HepG2 (cell line): ENCODE results near the gene LRP5. TPM values are rescaled to one million over a fixed set of nuclear protein-coding genes. Genes with fewer than 3 reads are reported as not detected.
A peak's percentile ranks its signal among the peaks of the same experiment; 100 is the strongest.

Source experiments
- ATAD3A ChIP-seq: sonication (generic); formaldehyde crosslinking; IDR thresholded peaks from 2 replicates; pipeline ENCODE4 v1.4.0; 2020; ENCODE audit warnings: missing genetic modification reagents
- CENPX ChIP-seq: sonication (generic); formaldehyde crosslinking; IDR thresholded peaks from 2 replicates; pipeline ENCODE4 v1.9.0; 2021; ENCODE audit warnings: mild to moderate bottlenecking, missing genetic modification reagents, moderate library complexity
- CTCF ChIP-seq: sonication (generic); formaldehyde crosslinking; IDR thresholded peaks from 2 replicates; pipeline ENCODE4 v1.5.0; 2020; ENCODE audit warnings: mild to moderate bottlenecking, missing genetic modification reagents, moderate library complexity
- FOXK1 ChIP-seq: sonication (generic); formaldehyde crosslinking; IDR thresholded peaks from 2 replicates; pipeline ENCODE4 v1.4.0; 2020; ENCODE audit warnings: low read depth, missing genetic modification reagents, borderline replicate concordance
- GFI1 ChIP-seq: sonication (generic); formaldehyde crosslinking; IDR thresholded peaks from 2 replicates; pipeline ENCODE4 v1.5.0; 2020; ENCODE audit warnings: missing genetic modification reagents, mild to moderate bottlenecking, borderline replicate concordance
- GTF3A ChIP-seq: sonication (generic); formaldehyde crosslinking; conservative IDR thresholded peaks from 2 replicates; pipeline ENCODE4 v1.4.0; 2020; ENCODE audit warnings: mild to moderate bottlenecking, missing genetic modification reagents
- HINFP ChIP-seq: sonication (generic); formaldehyde crosslinking; IDR thresholded peaks from 2 replicates; pipeline ENCODE4 v1.4.0; 2020; ENCODE audit warnings: low read depth, mild to moderate bottlenecking, missing genetic modification reagents
- HNRNPL ChIP-seq: fragments of 200-400 bp; formaldehyde crosslinking; IDR thresholded peaks from 2 replicates; pipeline ENCODE4 v1.6.1; 2017; ENCODE audit warnings: mild to moderate bottlenecking, low read depth, low read length
- KLF16 ChIP-seq, 2 experiments: sonication (generic) in 1 of 2; formaldehyde crosslinking in 1 of 2; IDR thresholded peaks; 2 replicates each; pipeline versions ENCODE4 v1.6.1 to v1.8.0; 2016 to 2023; ENCODE audit warnings: missing genetic modification reagents in 2 of 2, missing compliant biosample characterization in 1 of 2
- PRDM15 ChIP-seq: sonication (generic); formaldehyde crosslinking; IDR thresholded peaks from 2 replicates; pipeline ENCODE4 v1.4.0; 2020; ENCODE audit warnings: missing genetic modification reagents
- RFX3 ChIP-seq: IDR thresholded peaks from 2 replicates; pipeline ENCODE4 v1.6.1; 2016; ENCODE audit warnings: missing biosample characterization, missing genetic modification reagents
- RFXANK ChIP-seq: IDR thresholded peaks from 2 replicates; pipeline ENCODE4 v1.6.1; 2016
- SIX4 ChIP-seq: sonication (generic); formaldehyde crosslinking; IDR thresholded peaks from 2 replicates; pipeline ENCODE4 v1.4.0; 2020; ENCODE audit warnings: missing genetic modification reagents
- TCF12 ChIP-seq, 2 experiments: fragments of 450-650 bp in 1 of 2; sonication (generic) in 1 of 2; formaldehyde crosslinking in 1 of 2; IDR thresholded peaks; 2 replicates each; pipeline versions ENCODE4 v1.6.1 to v1.8.0; 2017 to 2022; ENCODE audit warnings: antibody characterized with exemption in 1 of 2, mild to moderate bottlenecking in 1 of 2, missing genetic modification reagents in 1 of 2, moderate library complexity in 1 of 2
- ZBTB34 ChIP-seq: sonication (generic); formaldehyde crosslinking; IDR thresholded peaks from 2 replicates; pipeline ENCODE4 v1.8.0; 2022; ENCODE audit warnings: mild to moderate bottlenecking, missing genetic modification reagents
- ZFX ChIP-seq: sonication (generic); formaldehyde crosslinking; IDR thresholded peaks from 2 replicates; pipeline ENCODE4 v1.4.0; 2020; ENCODE audit warnings: mild to moderate bottlenecking, low read depth, missing genetic modification reagents, moderate library complexity
- ZNF761 ChIP-seq: sonication (generic); formaldehyde crosslinking; conservative IDR thresholded peaks from 2 replicates; pipeline ENCODE4 v1.4.0; 2020; ENCODE audit warnings: mild to moderate bottlenecking, missing genetic modification reagents
- ZNF776 ChIP-seq: sonication (generic); formaldehyde crosslinking; IDR thresholded peaks from 2 replicates; pipeline ENCODE4 v1.4.0; 2020; ENCODE audit warnings: mild to moderate bottlenecking, missing genetic modification reagents
- polyA plus RNA-seq, 8 experiments: library from polyadenylated mRNA; depleted of rRNA in 3 of 8; stranded (reverse) in 7 of 8; unstranded in 1 of 8; fragments of >200 nt; fragmentation: Illumina TruSeq in 4 of 8; extraction: Trizol in 4 of 8; gene quantifications; 2 replicates each; pipeline versions ENCODE4 v1.2.1 to v1.2.3, GENCODE V29; 2011 to 2016; ENCODE audit warnings: low read depth in 4 of 8, missing spikeins in 1 of 8, mixed read lengths in 1 of 8; ENCODE audit not compliant: insufficient read depth in 1 of 8
- total RNA-seq, 5 experiments: library from RNA; depleted of rRNA; stranded (reverse); fragments of >200 nt; fragmentation: Illumina TruSeq; extraction: Trizol; gene quantifications; 2 replicates each; pipeline ENCODE4 v1.2.3, GENCODE V29; 2016; ENCODE audit warnings: low read depth in 1 of 5

LRP5 gene
- total and polyA plus RNA-seq, 2 of the 13 experiments (the other 11 are each of a cell fraction or from before 2014, with no cell fraction given), result 40.4 to 64.0 TPM

- TF ChIP-seq SIX4 (CRISPR knock-in tag) (0 out of 2 replicates have a peak, but pooled peaks have one; percentile 50), RFX3 (no peak), HINFP (no peak), RFXANK (CRISPR knock-in tag) (0 out of 2 replicates have a peak, but pooled peaks have one; percentile 90), ZNF761 (no peak), ZBTB34 (no peak), FOXK1 (CRISPR knock-in tag) (peak; percentile 65; the same call in 1 of the 2 replicates), HNRNPL (no peak), ZFX (no peak; the same call in 1 of the 2 replicates), GFI1 (CRISPR knock-in tag) (no peak), TCF12 (IDR thresholded peaks at IDR 0.05) (no peak), TCF12 (CRISPR knock-in tag; IDR thresholded peaks at IDR 0.05) (no peak), PRDM15 (CRISPR knock-in tag) (peak; percentile 25; the same call in 1 of the 2 replicates), GTF3A (CRISPR knock-in tag) (no peak), CTCF (CRISPR knock-in tag) (0 out of 2 replicates have a peak, but pooled peaks have one; percentile 5), KLF16 (CRISPR knock-in tag; IDR thresholded peaks at IDR 0.05) (peak in 1 of 2 experiments; percentile 75; a peak in 1 of 4 replicates), ATAD3A (CRISPR knock-in tag) (no peak), CENPX (CRISPR knock-in tag) (no peak), ZNF776 (0 out of 2 replicates have a peak, but pooled peaks have one; percentile 40)
Observed at GRCh38 chr11:68459886-68460740, 147.7 kb downstream of the LRP5 start (continued).
